Measurements from ENCODE around the gene ZNF213.
A peak's percentile ranks its signal among the peaks of the same experiment; 100 is the strongest.

ZNF213 gene

GRCh38 chr16:3171181-3171854 lies 36.5 kb downstream of the ZNF213 start:
- POLR2A ChIA-PET, result interaction anchor here (0.7 to 2.4 kb wide), 19 partner anchors 11 to 230 kb away, joined by 3 to 29 read pairs (median 5); partner anchors contain the start of genes OR1F1, TNFRSF12A, ZNF174 and ZNF213
- H3K4me1 ChIP-seq (ENCODE audit: control insufficient read depth, insufficient read depth, low read length), result no peaks in the 10 kb centered on the region
- TF ChIP-seq, protein P1, sequence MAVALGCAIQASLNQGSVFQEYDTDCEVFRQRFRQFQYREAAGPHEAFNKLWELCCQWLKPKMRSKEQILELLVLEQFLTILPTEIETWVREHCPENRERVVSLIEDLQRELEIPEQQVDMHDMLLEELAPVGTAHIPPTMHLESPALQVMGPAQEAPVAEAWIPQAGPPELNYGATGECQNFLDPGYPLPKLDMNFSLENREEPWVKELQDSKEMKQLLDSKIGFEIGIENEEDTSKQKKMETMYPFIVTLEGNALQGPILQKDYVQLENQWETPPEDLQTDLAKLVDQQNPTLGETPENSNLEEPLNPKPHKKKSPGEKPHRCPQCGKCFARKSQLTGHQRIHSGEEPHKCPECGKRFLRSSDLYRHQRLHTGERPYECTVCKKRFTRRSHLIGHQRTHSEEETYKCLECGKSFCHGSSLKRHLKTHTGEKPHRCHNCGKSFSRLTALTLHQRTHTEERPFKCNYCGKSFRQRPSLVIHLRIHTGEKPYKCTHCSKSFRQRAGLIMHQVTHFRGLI (tag by site-specific recombination; IDR thresholded peaks at IDR 0.05), result peak; percentile 3; the same call in 1 of the 2 replicates
- no peak for TF ChIP-seq GLI4 (tag by site-specific recombination; IDR thresholded peaks at IDR 0.05)
- peak; percentile 60 for TF ChIP-seq EGR2 (tag by site-specific recombination; IDR thresholded peaks at IDR 0.05; ENCODE audit: low read depth)
- TF ChIP-seq ZFHX2 (tag by site-specific recombination; conservative IDR thresholded peaks at IDR 0.05), result peak; percentile 52

GRCh38 chr16:3171855-3172593 lies 37.2 kb downstream of the ZNF213 start:
- Histone ChIP-seq H3K27ac (ENCODE audit: extremely low read depth, low read depth, low read length) (peak overlapping the region; percentile 59; the same call in 1 of the 2 replicates), H3K4me3 (ENCODE audit: low read depth, low read length) (peak overlapping the region; percentile 31), H3K9me3 (ENCODE audit: control insufficient read depth, insufficient read depth, low read depth, low read length) (no peaks in the 10 kb centered on the region), H3K4me1 (ENCODE audit: control insufficient read depth, insufficient read depth, low read length) (no peaks in the 10 kb centered on the region), H3K36me3 (ENCODE audit: control insufficient read depth in 2 of 2, insufficient read depth in 1 of 2, low read length in 2 of 2) (no peaks in the 10 kb centered on the region)
- CTCF ChIA-PET, result interaction anchor here (0.5 to 3.8 kb wide), 12 partner anchors 9 to 106 kb away, joined by 3 to 15 read pairs (median 4); partner anchors contain the start of genes IL32 and OR1F1
- POLR2A ChIA-PET, result interaction anchor here (0.6 to 2.4 kb wide), 20 partner anchors 11 to 229 kb away, joined by 3 to 29 read pairs (median 5); partner anchors contain the start of genes OR1F1, TNFRSF12A, ZNF174 and ZNF213
- TF ChIP-seq ZNF121 (tag by site-specific recombination; IDR thresholded peaks at IDR 0.05) (no peak), ZNF416 (tag by site-specific recombination; IDR thresholded peaks at IDR 0.05) (no peak), ZBTB1 (tag by site-specific recombination; IDR thresholded peaks at IDR 0.05) (no peak), ZNF18 (tag by site-specific recombination; IDR thresholded peaks at IDR 0.05) (peak; percentile 61; the same call in 1 of the 2 replicates), ZFP37 (tag by site-specific recombination; IDR thresholded peaks at IDR 0.05) (peak; percentile 34; the same call in 1 of the 2 replicates), ZNF560 (tag by site-specific recombination; IDR thresholded peaks at IDR 0.05; ENCODE audit: borderline replicate concordance) (no peak), ZNF768 (tag by site-specific recombination; IDR thresholded peaks at IDR 0.05) (peak; percentile 83; the same call in 1 of the 2 replicates), RBAK (tag by site-specific recombination; IDR thresholded peaks at IDR 0.05) (no peak), OVOL3 (tag by site-specific recombination; IDR thresholded peaks at IDR 0.05) (no peak), ZNF837 (tag by site-specific recombination; IDR thresholded peaks at IDR 0.05) (no peak), PRDM10 (tag by site-specific recombination; IDR thresholded peaks at IDR 0.05) (0 out of 2 replicates have a peak, but pooled peaks have one; percentile 36), ZNF211 (tag by site-specific recombination; IDR thresholded peaks at IDR 0.05; ENCODE audit: low read depth) (no peak), ZNF677 (tag by site-specific recombination; IDR thresholded peaks at IDR 0.05) (no peak), GLIS2 (tag by site-specific recombination; IDR thresholded peaks at IDR 0.05) (0 out of 2 replicates have a peak, but pooled peaks have one; percentile 26), ZNF214 (tag by site-specific recombination; IDR thresholded peaks at IDR 0.05; ENCODE audit: borderline replicate concordance) (no peak), ZNF174 (tag by site-specific recombination; IDR thresholded peaks at IDR 0.05) (no peak), KLF8 (tag by site-specific recombination; IDR thresholded peaks at IDR 0.05) (0 out of 2 replicates have a peak, but pooled peaks have one; percentile 21)
- TF ChIP-seq, protein P2, sequence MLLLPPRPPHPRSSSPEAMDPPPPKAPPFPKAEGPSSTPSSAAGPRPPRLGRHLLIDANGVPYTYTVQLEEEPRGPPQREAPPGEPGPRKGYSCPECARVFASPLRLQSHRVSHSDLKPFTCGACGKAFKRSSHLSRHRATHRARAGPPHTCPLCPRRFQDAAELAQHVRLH (tag by site-specific recombination; IDR thresholded peaks at IDR 0.05), result peak; percentile 77
- TF ChIP-seq, protein P3, sequence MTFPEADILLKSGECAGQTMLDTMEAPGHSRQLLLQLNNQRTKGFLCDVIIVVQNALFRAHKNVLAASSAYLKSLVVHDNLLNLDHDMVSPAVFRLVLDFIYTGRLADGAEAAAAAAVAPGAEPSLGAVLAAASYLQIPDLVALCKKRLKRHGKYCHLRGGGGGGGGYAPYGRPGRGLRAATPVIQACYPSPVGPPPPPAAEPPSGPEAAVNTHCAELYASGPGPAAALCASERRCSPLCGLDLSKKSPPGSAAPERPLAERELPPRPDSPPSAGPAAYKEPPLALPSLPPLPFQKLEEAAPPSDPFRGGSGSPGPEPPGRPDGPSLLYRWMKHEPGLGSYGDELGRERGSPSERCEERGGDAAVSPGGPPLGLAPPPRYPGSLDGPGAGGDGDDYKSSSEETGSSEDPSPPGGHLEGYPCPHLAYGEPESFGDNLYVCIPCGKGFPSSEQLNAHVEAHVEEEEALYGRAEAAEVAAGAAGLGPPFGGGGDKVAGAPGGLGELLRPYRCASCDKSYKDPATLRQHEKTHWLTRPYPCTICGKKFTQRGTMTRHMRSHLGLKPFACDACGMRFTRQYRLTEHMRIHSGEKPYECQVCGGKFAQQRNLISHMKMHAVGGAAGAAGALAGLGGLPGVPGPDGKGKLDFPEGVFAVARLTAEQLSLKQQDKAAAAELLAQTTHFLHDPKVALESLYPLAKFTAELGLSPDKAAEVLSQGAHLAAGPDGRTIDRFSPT (tag by site-specific recombination; IDR thresholded peaks at IDR 0.05), result peak; percentile 70

More at GRCh38 chr16:3171181-3171854, 36.5 kb downstream of the ZNF213 start:
- Histone ChIP-seq H3K9me3 (ENCODE audit: control insufficient read depth, insufficient read depth, low read depth, low read length) (no peaks in the 10 kb centered on the region), H3K36me3 (ENCODE audit: control insufficient read depth in 2 of 2, insufficient read depth in 1 of 2, low read length in 2 of 2) (no peaks in the 10 kb centered on the region), H3K27ac (ENCODE audit: extremely low read depth, low read depth, low read length) (no peak overlapping the region), H3K4me3 (ENCODE audit: low read depth, low read length) (peak overlapping the region; percentile 31)
- CTCF ChIA-PET, result interaction anchor here (0.5 to 3.8 kb wide), 14 partner anchors 8 to 1210 kb away, joined by 3 to 15 read pairs (median 4); partner anchors contain the start of gene OR1F1

Measured in HEK293 (cell line).